ENCODE results near the gene ACAD10.

ACAD10 gene

GRCh38 chr12:111792856-111793235 is 107.0 kb downstream of the ACAD10 start:
- H3K4me3 ChIP-seq (ENCODE audit: low read depth, low read length) = no peak overlapping the region
- no peak for DNase-seq (ENCODE audit: low read depth)
- TF ChIP-seq CTCF (conservative IDR thresholded peaks at IDR 0.05; ENCODE audit: low read depth, low read length) = no peak

- TF ChIP-seq CTCF (conservative IDR thresholded peaks at IDR 0.05; ENCODE audit: low read depth, low read length) = no peak
These were observed 112.3 kb downstream of the ACAD10 start for GRCh38 chr12:111798182-111798581.

GRCh38 chr12:111799758-111800157 is 113.9 kb downstream of the ACAD10 start:
- no peak overlapping the region for H3K4me3 ChIP-seq (ENCODE audit: low read depth, low read length)
- DNase-seq (ENCODE audit: low read depth) = no peak
- TF ChIP-seq CTCF (conservative IDR thresholded peaks at IDR 0.05; ENCODE audit: low read depth, low read length) = no peak

More at GRCh38 chr12:111798182-111798581, 112.3 kb downstream of the ACAD10 start:
- no peak overlapping the region for H3K4me3 ChIP-seq (ENCODE audit: low read depth, low read length)
- no peak for DNase-seq (ENCODE audit: low read depth)

GRCh38 chr12:111803038-111803626 is 117.3 kb downstream of the ACAD10 start:
- no peak for TF ChIP-seq CTCF (conservative IDR thresholded peaks at IDR 0.05; ENCODE audit: low read depth, low read length)
- H3K4me3 ChIP-seq (ENCODE audit: low read depth, low read length) = no peak overlapping the region
- no peak for DNase-seq (ENCODE audit: low read depth)

- no peak for TF ChIP-seq CTCF (conservative IDR thresholded peaks at IDR 0.05; ENCODE audit: low read depth, low read length)
- DNase-seq (ENCODE audit: low read depth) = no peak
- H3K4me3 ChIP-seq (ENCODE audit: low read depth, low read length) = no peak overlapping the region
These were observed 118.0 kb downstream of the ACAD10 start for GRCh38 chr12:111803851-111804250.

- no peak overlapping the region for H3K4me3 ChIP-seq (ENCODE audit: low read depth, low read length)
- DNase-seq (ENCODE audit: low read depth) = no peak
- no peak for TF ChIP-seq CTCF (conservative IDR thresholded peaks at IDR 0.05; ENCODE audit: low read depth, low read length)
These were observed 120.5 kb downstream of the ACAD10 start for GRCh38 chr12:111806304-111806703.

Data from choroid plexus epithelial cell (primary cell).